Fibroblast of skin of right quadriceps (primary cell): ENCODE results near the gene RANGRF.

Experiments used
- DNase-seq: peaks from one replicate; pipeline ENCODE4 v3.0.0-alpha.2; 2013

RANGRF gene

GRCh38 chr17:8315764-8316217, 27.3 kb downstream of the RANGRF start:
- DNase-seq = no peak

- DNase-seq = no peak
Observed at GRCh38 chr17:8318010-8318935, 29.8 kb downstream of the RANGRF start.

GRCh38 chr17:8320262-8320661, 31.8 kb downstream of the RANGRF start:
- no peak for DNase-seq

- no peak for DNase-seq
Observed at GRCh38 chr17:8320990-8321389, 32.5 kb downstream of the RANGRF start.

- no peak for DNase-seq
Observed at GRCh38 chr17:8322061-8322460, 33.6 kb downstream of the RANGRF start.

- no peak for DNase-seq
Observed at GRCh38 chr17:8324132-8324531, 35.7 kb downstream of the RANGRF start.

- no peak for DNase-seq
Observed at GRCh38 chr17:8324923-8325322, 36.5 kb downstream of the RANGRF start.

GRCh38 chr17:8326511-8327302, 38.2 kb downstream of the RANGRF start:
- peak; percentile 15 for DNase-seq

GRCh38 chr17:8327303-8327649, 38.8 kb downstream of the RANGRF start:
- no peak for DNase-seq

- no peak for DNase-seq
Observed at GRCh38 chr17:8332128-8332527, 43.7 kb downstream of the RANGRF start.

- no peak for DNase-seq
Observed at GRCh38 chr17:8332688-8333087, 44.2 kb downstream of the RANGRF start.

GRCh38 chr17:8333281-8333680, 44.8 kb downstream of the RANGRF start:
- DNase-seq = no peak

GRCh38 chr17:8337802-8338752, 49.6 kb downstream of the RANGRF start:
- DNase-seq = no peak

GRCh38 chr17:8338753-8339140, 50.3 kb downstream of the RANGRF start:
- peak; percentile 15 for DNase-seq

GRCh38 chr17:8339540-8339939, 51.1 kb downstream of the RANGRF start, which contains the start of gene ODF4:
ODF4 (plus strand) TSS chr17:8339840; CDS start chr17:8340052, 212 bp downstream.
- no peak for DNase-seq
